ENCODE data around the gene MAP2K3.

The MAP2K3 gene
- total RNA-seq = 31.8 to 52.9 (median 43.2) reads per million in 4 donors

GRCh38 chr17:21284319-21285163, at the start of gene MAP2K3:
Gene MAP2K3 (plus strand): TSS chr17:21284711. CDS start chr17:21284921, 210 bp downstream.
- peak; percentile 90 to 98 (median 93) for DNase-seq

- DNase-seq = no peak
Observed at GRCh38 chr17:21235921-21236320, 48.6 kb upstream of the MAP2K3 start.

GRCh38 chr17:21239680-21240368, 44.7 kb upstream of the MAP2K3 start:
- no peak for DNase-seq

GRCh38 chr17:21240369-21241055, 44.0 kb upstream of the MAP2K3 start:
- no peak for DNase-seq

GRCh38 chr17:21241564-21241963, 42.9 kb upstream of the MAP2K3 start:
- no peak for DNase-seq

- no peak for DNase-seq
Observed at GRCh38 chr17:21242026-21242697, 42.3 kb upstream of the MAP2K3 start.

- DNase-seq = no peak
Observed at GRCh38 chr17:21242780-21243515, 41.6 kb upstream of the MAP2K3 start.

GRCh38 chr17:21243516-21244303, 40.8 kb upstream of the MAP2K3 start:
- DNase-seq = no peak

- no peak for DNase-seq
Observed at GRCh38 chr17:21245639-21246084, 38.8 kb upstream of the MAP2K3 start.

- no peak for DNase-seq
Observed at GRCh38 chr17:21246698-21247097, 37.8 kb upstream of the MAP2K3 start.

- no peak for DNase-seq
Observed at GRCh38 chr17:21247552-21248258, 36.8 kb upstream of the MAP2K3 start.

- no peak for DNase-seq
Observed at GRCh38 chr17:21248500-21248899, 36.0 kb upstream of the MAP2K3 start.

GRCh38 chr17:21249086-21249795, 35.3 kb upstream of the MAP2K3 start:
- no peak for DNase-seq

- DNase-seq = no peak
Observed at GRCh38 chr17:21249920-21250703, 34.4 kb upstream of the MAP2K3 start.

- DNase-seq = no peak
Observed at GRCh38 chr17:21250854-21251253, 33.7 kb upstream of the MAP2K3 start.

- DNase-seq = no peak
Observed at GRCh38 chr17:21251337-21252010, 33.0 kb upstream of the MAP2K3 start.

GRCh38 chr17:21252289-21252795, 32.2 kb upstream of the MAP2K3 start:
- DNase-seq = no peak

Data from T-helper 1 cell (primary cell).